ENCODE data around the gene APBA1.

APBA1 gene

DNA sequence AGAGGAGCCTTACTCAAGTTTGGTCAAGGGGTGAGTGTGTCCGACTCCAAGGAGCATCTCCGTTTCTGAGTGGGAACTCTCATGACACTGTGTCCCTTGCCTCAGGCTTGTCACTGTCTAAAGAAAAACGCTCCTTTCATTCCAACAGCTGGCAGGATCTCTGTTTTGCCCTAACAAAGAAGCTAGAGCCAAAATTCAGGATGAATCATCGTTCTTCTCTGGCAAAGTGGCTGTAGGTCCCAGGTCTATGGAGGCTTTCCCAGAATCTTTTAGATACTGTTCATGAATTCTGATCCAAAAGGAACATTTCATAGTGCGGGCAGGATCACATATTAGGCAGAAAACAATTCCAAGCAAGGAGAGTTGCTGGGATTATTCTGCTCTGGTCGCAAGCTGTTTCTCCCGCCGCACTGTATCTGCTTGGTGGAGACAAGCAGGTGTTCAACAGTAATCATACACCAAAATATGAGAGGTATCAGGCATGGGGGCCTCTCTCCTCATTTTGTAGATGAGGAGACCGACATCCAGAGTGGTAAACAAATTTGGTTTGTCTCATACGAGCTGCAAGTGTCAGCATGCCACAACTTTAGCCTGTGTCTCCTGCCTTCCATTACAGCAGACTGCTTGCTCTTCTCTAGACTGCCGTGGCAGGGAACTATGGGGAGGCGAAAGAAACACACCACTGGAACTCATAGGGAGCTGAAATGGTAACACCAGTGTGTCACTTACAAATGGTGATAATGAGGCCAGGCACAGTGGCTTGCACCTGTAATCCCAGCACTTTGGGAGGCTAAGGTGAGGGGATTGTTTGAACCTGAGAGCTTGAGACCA is 274.6 kb downstream of the APBA1 start:
- no peak for DNase-seq (ENCODE audit: low read depth in 2 of 2)

- no peak for DNase-seq (ENCODE audit: low read depth in 2 of 2)
These were observed 275.4 kb downstream of the APBA1 start for GRCh38 chr9:69396759-69397158.

- DNase-seq (ENCODE audit: low read depth in 2 of 2) = no peak
These were observed 276.5 kb downstream of the APBA1 start for GRCh38 chr9:69395718-69396117.

DNA sequence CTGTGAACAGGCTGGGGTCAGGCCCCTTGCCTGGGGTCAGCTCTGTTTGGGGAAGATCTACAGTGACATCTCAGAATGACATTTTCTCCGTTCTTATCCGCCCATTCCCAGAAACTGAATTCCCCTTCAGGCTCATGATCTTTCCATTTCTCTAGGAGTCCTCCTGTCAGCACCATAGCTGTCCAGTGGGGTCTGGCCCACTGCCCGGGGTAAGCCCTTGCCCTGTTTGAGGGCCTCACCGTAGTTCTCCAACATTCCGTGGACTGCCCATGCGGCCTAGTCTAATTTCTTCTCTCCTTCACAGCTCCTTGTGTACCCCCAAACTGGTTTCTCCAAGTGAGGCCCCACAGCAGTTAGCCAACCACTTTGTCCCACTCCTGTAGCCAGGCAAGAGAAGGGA is 278.7 kb downstream of the APBA1 start:
- no peak for DNase-seq (ENCODE audit: low read depth in 2 of 2)

- no peak for DNase-seq (ENCODE audit: low read depth in 2 of 2)
These were observed 279.3 kb downstream of the APBA1 start for GRCh38 chr9:69392826-69393225.

- DNase-seq (ENCODE audit: low read depth in 2 of 2) = no peak
These were observed 280.2 kb downstream of the APBA1 start for GRCh38 chr9:69391946-69392345.

GRCh38 chr9:69391487-69391886 is 280.7 kb downstream of the APBA1 start:
- no peak for DNase-seq (ENCODE audit: low read depth in 2 of 2)

GRCh38 chr9:69389437-69389995 is 282.7 kb downstream of the APBA1 start:
- no peak for DNase-seq (ENCODE audit: low read depth in 2 of 2)

GRCh38 chr9:69388596-69388995 is 283.6 kb downstream of the APBA1 start:
- DNase-seq (ENCODE audit: low read depth in 2 of 2) = no peak

DNA sequence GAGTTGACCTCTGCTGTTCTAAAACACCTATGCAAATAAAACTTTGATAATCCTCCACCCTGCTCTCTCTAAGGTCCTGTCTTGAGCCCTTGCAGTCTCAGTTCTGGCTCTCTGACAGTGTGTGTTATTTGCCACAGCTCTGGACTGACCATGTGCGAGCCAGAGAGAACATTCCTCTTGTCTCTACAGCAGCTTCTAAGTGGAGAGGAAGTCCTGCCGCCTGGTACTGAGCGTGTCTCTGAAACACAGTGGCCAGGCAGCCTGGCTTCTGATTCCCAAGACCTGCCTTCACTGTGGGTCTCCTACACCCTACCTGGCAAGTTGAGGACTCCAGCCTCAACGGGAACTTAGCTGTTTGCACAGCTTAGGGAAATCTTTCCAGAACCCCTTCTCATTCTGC is 285.5 kb downstream of the APBA1 start:
- DNase-seq (ENCODE audit: low read depth in 2 of 2) = no peak

DNA sequence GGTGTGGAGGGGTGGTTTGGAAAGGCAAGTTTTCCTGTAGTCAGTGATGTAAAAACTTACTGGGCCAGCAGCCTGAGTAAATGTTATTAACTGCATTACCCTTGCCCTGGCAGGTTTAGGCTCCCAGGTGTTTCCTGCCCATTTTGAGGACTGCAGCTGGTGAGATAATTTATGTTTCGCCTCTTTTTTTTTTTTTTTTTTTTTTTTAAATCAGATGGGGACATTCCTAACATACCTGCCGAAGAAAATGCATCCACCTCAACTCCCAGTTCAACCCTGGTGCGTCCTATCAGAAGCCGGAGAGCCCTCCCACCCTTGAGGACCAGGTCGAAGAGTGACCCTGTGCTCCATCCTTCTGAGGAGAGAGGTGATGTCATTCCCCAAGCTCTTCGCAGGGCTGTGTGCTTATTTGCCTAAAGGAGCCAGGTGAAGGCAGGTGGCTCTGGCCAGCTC is 286.6 kb downstream of the APBA1 start:
- no peak for DNase-seq (ENCODE audit: low read depth in 2 of 2)

GRCh38 chr9:69382135-69382534 is 290.0 kb downstream of the APBA1 start:
- no peak for DNase-seq (ENCODE audit: low read depth in 2 of 2)

- DNase-seq (ENCODE audit: low read depth in 2 of 2) = no peak
These were observed 291.4 kb downstream of the APBA1 start for GRCh38 chr9:69380811-69381210.

GRCh38 chr9:69380301-69380700 is 291.9 kb downstream of the APBA1 start:
- DNase-seq (ENCODE audit: low read depth in 2 of 2) = no peak

DNA sequence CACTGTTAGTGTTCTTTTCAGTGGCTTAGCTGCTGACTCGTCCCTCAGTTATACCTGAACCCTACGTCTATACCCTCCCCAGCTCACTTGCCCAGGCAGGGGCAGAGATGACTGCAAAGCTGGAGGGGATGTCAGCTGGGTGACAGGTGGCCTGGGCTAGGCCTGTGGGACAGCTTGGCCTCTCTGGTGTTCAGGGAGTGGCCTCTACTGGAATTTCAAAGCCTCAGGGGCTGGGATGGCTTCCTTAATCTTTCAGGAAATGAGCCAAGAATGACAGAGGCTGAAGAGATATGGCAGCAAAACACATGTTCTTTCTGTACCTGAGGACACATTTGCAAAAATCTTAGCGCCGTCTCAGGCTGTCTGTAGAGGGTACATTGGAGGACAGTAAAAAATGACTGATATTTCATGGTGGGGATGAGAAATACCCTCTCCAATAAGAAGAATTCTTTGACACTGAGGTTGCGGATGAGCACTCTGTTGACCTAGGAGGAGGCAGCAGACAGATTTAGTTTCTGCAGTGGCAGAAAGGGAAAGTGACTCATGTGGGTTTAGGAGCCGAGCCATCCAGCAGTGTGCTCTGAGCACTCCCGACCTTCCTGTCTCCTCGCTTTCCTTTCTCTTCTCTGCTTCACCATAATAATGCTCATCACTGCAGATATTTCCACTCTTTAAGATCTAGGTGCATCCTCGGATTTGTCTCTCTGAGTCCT is 292.7 kb downstream of the APBA1 start:
- no peak for DNase-seq (ENCODE audit: low read depth in 2 of 2)

DNA sequence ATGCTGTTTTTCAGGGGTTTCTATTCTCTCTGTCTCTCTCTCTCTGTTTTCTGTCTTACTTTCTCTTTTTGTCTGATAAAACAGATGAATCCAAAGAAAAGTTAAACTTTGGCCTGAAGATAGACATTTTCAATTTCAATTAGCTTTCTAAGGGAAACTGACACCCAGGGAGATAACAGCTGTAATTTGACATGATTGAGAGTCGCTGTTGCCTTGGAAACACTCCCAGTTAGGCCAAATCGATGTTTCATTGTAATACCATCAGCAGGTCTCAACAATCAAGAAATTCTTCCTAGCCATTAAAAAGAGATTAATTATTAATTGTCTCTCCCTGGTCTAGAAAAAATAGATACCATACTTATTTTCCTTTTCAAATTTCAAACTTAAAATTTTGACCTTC is 294.2 kb downstream of the APBA1 start:
- no peak for DNase-seq (ENCODE audit: low read depth in 2 of 2)

Data from stimulated activated CD8-positive, alpha-beta memory T cell treated with anti-CD3 and anti-CD28 coated beads, Interleukin-7, amount 100 ng/mL, for 1 hour (primary cell).